SK-N-SH treated with all-trans-retinoic acid at 6 μM for 48 hours (cell line): ENCODE measurements around the gene PNKD.
A peak's percentile ranks its signal among the peaks of the same experiment; 100 is the strongest.

Experiments used
- ATAC-seq: fragments of 200-7000 bp; cut with Tn5 transposase; 3 replicates; pipeline ENCODE4 v1.9.1; 2020; ENCODE audit warnings: mild to moderate bottlenecking, moderate library complexity
- ARNTL ChIP-seq: fragments of 450-650 bp; formaldehyde crosslinking; IDR thresholded peaks from 2 replicates; pipeline ENCODE4 v1.5.0; 2020; ENCODE audit warnings: low read depth, mild to moderate bottlenecking, moderate library complexity, borderline replicate concordance
- BACH2 ChIP-seq: fragments of 250-450 bp; sonication (Bioruptor Pico); IDR thresholded peaks from 2 replicates; pipeline ENCODE4 v1.9.0; 2021; ENCODE audit warnings: mild to moderate bottlenecking, borderline replicate concordance
- CSDC2 ChIP-seq: fragments of 250-450 bp; sonication (Bioruptor Pico); IDR thresholded peaks from 2 replicates; pipeline ENCODE4 v1.5.0; 2020; ENCODE audit warnings: mild to moderate bottlenecking, moderate library complexity
- ESRRG ChIP-seq: fragments of 250-450 bp; sonication (Bioruptor Pico); IDR thresholded peaks from 2 replicates; pipeline ENCODE4 v1.6.1; 2021; ENCODE audit warnings: mild to moderate bottlenecking
- GLIS3 ChIP-seq: fragments of 250-450 bp; sonication (Bioruptor Pico); IDR thresholded peaks from 2 replicates; pipeline ENCODE4 v1.5.0; 2020; ENCODE audit warnings: mild to moderate bottlenecking, moderate library complexity
- ISL1 ChIP-seq: fragments of 250-450 bp; sonication (Bioruptor Pico); IDR thresholded peaks from 2 replicates; pipeline ENCODE4 v2.1.2; 2022; ENCODE audit warnings: mild to moderate bottlenecking, moderate library complexity
- PATZ1 ChIP-seq: fragments of 250-450 bp; sonication (Bioruptor Pico); IDR thresholded peaks from 2 replicates; pipeline ENCODE4 v1.8.0; 2020; ENCODE audit warnings: mild to moderate bottlenecking, moderate library complexity, borderline replicate concordance
- POU6F1 ChIP-seq: fragments of 250-450 bp; sonication (Bioruptor Pico); IDR thresholded peaks from 2 replicates; pipeline ENCODE4 v1.8.0; 2021; ENCODE audit warnings: low read depth, mild to moderate bottlenecking, moderate library complexity, borderline replicate concordance
- PPARA ChIP-seq: fragments of 250-450 bp; sonication (Bioruptor Pico); IDR thresholded peaks from 2 replicates; pipeline ENCODE4 v1.5.0; 2020; ENCODE audit warnings: mild to moderate bottlenecking, borderline replicate concordance
- RARB ChIP-seq: fragments of 250-450 bp; sonication (Bioruptor Pico); IDR thresholded peaks from 2 replicates; pipeline ENCODE4 v1.8.0; 2021; ENCODE audit warnings: mild to moderate bottlenecking, moderate library complexity
- TCF4 ChIP-seq: fragments of 250-450 bp; sonication (Bioruptor Pico); IDR thresholded peaks from 2 replicates; pipeline ENCODE4 v1.8.0; 2021; ENCODE audit warnings: mild to moderate bottlenecking, moderate library complexity, borderline replicate concordance
- TOX ChIP-seq: fragments of 250-450 bp; sonication (Bioruptor Pico); IDR thresholded peaks from 2 replicates; pipeline ENCODE4 v1.8.0; 2021; ENCODE audit warnings: mild to moderate bottlenecking, moderate library complexity, borderline replicate concordance
- TSHZ2 ChIP-seq: fragments of 250-450 bp; sonication (Bioruptor Pico); IDR thresholded peaks from 2 replicates; pipeline ENCODE4 v1.5.0; 2020; ENCODE audit warnings: mild to moderate bottlenecking, moderate library complexity
- ZFP3 ChIP-seq: fragments of 250-450 bp; sonication (Bioruptor Pico); IDR thresholded peaks from 2 replicates; pipeline ENCODE4 v1.5.0; 2020; ENCODE audit warnings: mild to moderate bottlenecking, moderate library complexity
- ZNF565 ChIP-seq: fragments of 450-650 bp; formaldehyde crosslinking; conservative IDR thresholded peaks from 2 replicates; pipeline ENCODE4 v1.5.0; 2020; ENCODE audit warnings: low read depth, mild to moderate bottlenecking, moderate library complexity
- ZNF70 ChIP-seq: fragments of 450-650 bp; formaldehyde crosslinking; IDR thresholded peaks from 2 replicates; pipeline ENCODE4 v1.5.0; 2020; ENCODE audit warnings: mild to moderate bottlenecking, moderate library complexity
- ZNF8 ChIP-seq: fragments of 450-650 bp; formaldehyde crosslinking; IDR thresholded peaks from 2 replicates; pipeline ENCODE4 v1.5.0; 2020; ENCODE audit warnings: mild to moderate bottlenecking, moderate library complexity

The PNKD gene

GRCh38 chr2:218383892-218384519 lies 113.7 kb downstream of the PNKD start:
- TF ChIP-seq TCF4 (CRISPR knock-in tag) (no peak), ISL1 (CRISPR knock-in tag) (no peak), ESRRG (CRISPR knock-in tag) (no peak), ARNTL (CRISPR knock-in tag) (no peak), PPARA (CRISPR knock-in tag) (no peak), GLIS3 (CRISPR knock-in tag) (no peak), RARB (CRISPR knock-in tag) (no peak), ZNF565 (no peak)
- ATAC-seq, result peak; percentile 77

- no peak for ATAC-seq
- TF ChIP-seq ZNF8, result no peak
- no peak for TF ChIP-seq BACH2 (CRISPR knock-in tag)
- no peak for TF ChIP-seq RARB (CRISPR knock-in tag)
- no peak for TF ChIP-seq ESRRG (CRISPR knock-in tag)
- TF ChIP-seq POU6F1 (CRISPR knock-in tag), result no peak
- TF ChIP-seq GLIS3 (CRISPR knock-in tag), result no peak
- TF ChIP-seq TCF4 (CRISPR knock-in tag), result no peak
- no peak for TF ChIP-seq ZNF565
- TF ChIP-seq PATZ1 (CRISPR knock-in tag), result no peak
- TF ChIP-seq TSHZ2 (CRISPR knock-in tag), result no peak
- TF ChIP-seq ZNF70 (CRISPR knock-in tag), result no peak
- TF ChIP-seq ISL1 (CRISPR knock-in tag), result no peak
- TF ChIP-seq TOX, result no peak
- TF ChIP-seq ZFP3 (CRISPR knock-in tag), result no peak
- TF ChIP-seq CSDC2 (CRISPR knock-in tag), result no peak
- TF ChIP-seq, all 23 proteins: peak for 0
Measured at GRCh38 chr2:218384975-218385374, 114.7 kb downstream of the PNKD start.

- TF ChIP-seq ZNF8 (no peak), TCF4 (CRISPR knock-in tag) (no peak), ISL1 (CRISPR knock-in tag) (no peak), POU6F1 (CRISPR knock-in tag) (no peak), TOX (no peak), BACH2 (CRISPR knock-in tag) (no peak), PPARA (CRISPR knock-in tag) (no peak), CSDC2 (CRISPR knock-in tag) (no peak), ZNF565 (no peak)
- ATAC-seq, result no peak
Measured at GRCh38 chr2:218386505-218387368, 116.4 kb downstream of the PNKD start.
